Endothelial cell of umbilical vein (primary cell): ENCODE data around the gene NT5M. TPM values are rescaled to one million over a fixed set of nuclear protein-coding genes. Genes with fewer than 3 reads are reported as not detected.
A peak's percentile ranks its signal among the peaks of the same experiment; 100 is the strongest.

ENCODE experiments used
- BruUV-seq: library from RNA; stranded (reverse); fragments of 400-500 nt; replicated peaks from 2 replicates; lab custom pipeline; 2021; lab: Mats Ljungman, UMichigan
- CTCF ChIA-PET: fragments of 300-600, 350-600 bp; sonication (Branson Sonifier 250); formaldehyde crosslinking; loops from one replicate; lab custom pipeline; 2021; ENCODE audit warnings: antibody characterized with exemption, inconsistent platforms; lab: Charles Lee
- POLR2A ChIA-PET: fragments of 300-600, 350-600 bp; sonication (Branson Sonifier 250); formaldehyde crosslinking; loops from one replicate; lab custom pipeline; 2021; ENCODE audit warnings: antibody characterized with exemption, inconsistent platforms; lab: Charles Lee
- DNase-seq: peaks from one replicate; pipeline ENCODE4 v3.0.0-alpha.2; 2011; ENCODE audit warnings: low read depth, low spot score
- FAIRE-seq: peaks from 2 replicates; lab custom pipeline; 2011; peaks lifted over from hg19 to GRCh38; lab: Jason Lieb, UNC
- H2AFZ ChIP-seq: 2 replicates; pipeline ENCODE4 v1.6.0; 2012; ENCODE audit warnings: low read depth, low read length, control low read depth, inconsistent platforms
- H3K27ac ChIP-seq: 2 replicates; pipeline ENCODE4 v1.5.1; 2011; ENCODE audit warnings: low read depth, mild to moderate bottlenecking, control low read depth, low read length, moderate library complexity; ENCODE audit not compliant: insufficient read depth
- H3K27me3 ChIP-seq, 2 experiments: 2 replicates each; pipeline versions ENCODE4 v1.6.0 to v1.6.1; 2011; ENCODE audit warnings: low read length in 2 of 2, mixed read lengths in 1 of 2; ENCODE audit not compliant: control insufficient read depth in 2 of 2, insufficient read depth in 2 of 2
- H3K36me3 ChIP-seq, 2 experiments: 2 replicates in 1 of 2; 3 replicates in 1 of 2; pipeline ENCODE4 v1.5.1; 2011; ENCODE audit warnings: low read length in 2 of 2, mild to moderate bottlenecking in 1 of 2, moderate library complexity in 1 of 2; ENCODE audit not compliant: control insufficient read depth in 2 of 2, insufficient read depth in 2 of 2; ENCODE audit errors: extremely low read depth in 1 of 2
- H3K4me1 ChIP-seq: 3 replicates; pipeline ENCODE4 v1.5.1; 2011; ENCODE audit warnings: mild to moderate bottlenecking, low read length; ENCODE audit not compliant: control insufficient read depth, insufficient read depth; ENCODE audit errors: extremely low read depth
- H3K4me2 ChIP-seq: 2 replicates; pipeline ENCODE4 v1.6.1; 2011; ENCODE audit warnings: low read length, control low read depth, mixed read lengths; ENCODE audit not compliant: insufficient read depth
- H3K4me3 ChIP-seq, 3 experiments: fragments of 200-600 bp in 1 of 3; sonication (generic), shearing (Covaris generic) in 1 of 3; replicated peaks in 1 of 3; 2 replicates each; pipeline ENCODE4 v1.5.1; 2011 to 2016; ENCODE audit warnings: control low read depth in 3 of 3, low read length in 3 of 3, mild to moderate bottlenecking in 2 of 3, inconsistent platforms in 1 of 3, low read depth in 1 of 3, moderate library complexity in 1 of 3; ENCODE audit not compliant: insufficient read depth in 1 of 3
- H3K79me2 ChIP-seq: 2 replicates; pipeline ENCODE4 v1.6.0; 2012; ENCODE audit warnings: low read length, inconsistent platforms; ENCODE audit not compliant: control insufficient read depth, insufficient read depth
- H3K9ac ChIP-seq: replicated peaks from 2 replicates; pipeline ENCODE3; 2011; ENCODE audit warnings: low read length, control low read depth; ENCODE audit not compliant: insufficient read depth; ENCODE audit errors: extremely low read depth
- H3K9me1 ChIP-seq: replicated peaks from 3 replicates; pipeline ENCODE4 v1.6.0; 2011; ENCODE audit warnings: mild to moderate bottlenecking, low read length; ENCODE audit not compliant: control insufficient read depth, insufficient read depth; ENCODE audit errors: extremely low read depth
- H3K9me3 ChIP-seq: replicated peaks from 2 replicates; pipeline ENCODE4 v1.5.1; 2012; ENCODE audit warnings: low read length, inconsistent platforms; ENCODE audit not compliant: control insufficient read depth, insufficient read depth
- H4K20me1 ChIP-seq: replicated peaks from 2 replicates; pipeline ENCODE3; 2011; ENCODE audit warnings: mild to moderate bottlenecking, low read length; ENCODE audit not compliant: control insufficient read depth, insufficient read depth; ENCODE audit errors: extremely low read depth
- CTCF ChIP-seq, 2 donors: IDR thresholded peaks; 1 replicate in 1 of 2; 2 replicates in 1 of 2; pipeline ENCODE4 v1.5.1; 2011; ENCODE audit warnings: low read length in 2 of 2, mild to moderate bottlenecking in 2 of 2, moderate library complexity in 2 of 2, control low read depth in 1 of 2, inconsistent platforms in 1 of 2, low read depth in 1 of 2; ENCODE audit not compliant: insufficient read depth in 1 of 2; ENCODE audit errors: extremely low read depth in 1 of 2
- FOS ChIP-seq: IDR thresholded peaks from 2 replicates; pipeline ENCODE4 v1.6.1; 2011; ENCODE audit warnings: mild to moderate bottlenecking, low read length, moderate library complexity, borderline replicate concordance; ENCODE audit not compliant: insufficient read depth
- GATA2 ChIP-seq: IDR thresholded peaks from 2 replicates; pipeline ENCODE4 v1.7.0; 2011; ENCODE audit warnings: low read depth, mild to moderate bottlenecking, moderate library complexity, mixed read lengths, low read length; ENCODE audit not compliant: insufficient read length, insufficient read depth
- JUN ChIP-seq: IDR thresholded peaks from 2 replicates; pipeline ENCODE4 v1.6.1; 2011; ENCODE audit warnings: borderline replicate concordance, low read depth; ENCODE audit not compliant: insufficient read length, insufficient read depth
- MAX ChIP-seq: IDR thresholded peaks from 2 replicates; pipeline ENCODE4 v1.6.1; 2011; ENCODE audit not compliant: insufficient read depth, insufficient read length
- MYC ChIP-seq: IDR thresholded peaks from one replicate; pipeline ENCODE4 v1.6.1; 2011; ENCODE audit warnings: mild to moderate bottlenecking, low read depth, low read length
- POLR2A ChIP-seq: IDR thresholded peaks from 2 replicates; pipeline ENCODE4 v1.6.1; 2012; ENCODE audit warnings: low read depth, mild to moderate bottlenecking, control low read depth, low read length
- POLR2AphosphoS5 ChIP-seq: IDR thresholded peaks from 2 replicates; pipeline ENCODE4 v1.6.1; 2012; ENCODE audit warnings: low read depth, mild to moderate bottlenecking, control low read depth, low read length, moderate library complexity; ENCODE audit not compliant: insufficient read depth
- dilution Hi-C: fragments of 300-500 bp; cut with MboI; formaldehyde crosslinking; loops from one replicate; pipeline ENCODE4 v1.15.0; 2019; ENCODE audit warnings: low sequenced_read_pairs; ENCODE audit not compliant: extremely low pct_ligation_motif_present
- intact Hi-C: fragments of 100-400 bp; cut with micrococcal nuclease; formaldehyde crosslinking; loops from one replicate; pipeline ENCODE4 v1.10.0; 2022
- polyA plus RNA-seq, 4 experiments: library from polyadenylated mRNA; depleted of rRNA in 3 of 4; stranded (reverse) in 3 of 4; unstranded in 1 of 4; fragments of >200 nt; gene quantifications; 2 replicates each; pipeline versions ENCODE4 v1.2.1 to v1.2.3, GENCODE V29; 2011 to 2012; ENCODE audit warnings: missing spikeins in 1 of 4
- total RNA-seq: library from RNA; stranded (reverse); gene quantifications from 2 replicates; pipeline ENCODE4 v1.2.3, GENCODE V29; 2021

NT5M gene
- total and polyA plus RNA-seq, 2 donors (not counting 3 experiments of a cell fraction or from before 2014, with no cell fraction given) = 0.91 to 3.0 TPM

GRCh38 chr17:17313350-17313991 is 10.3 kb downstream of the NT5M start:
- Histone ChIP-seq H3K4me2 (no peak overlapping the region), H3K27me3 (no peaks in the 10 kb centered on the region), H2AFZ (peak overlapping the region; percentile 36), H3K9me3 (no peaks in the 10 kb centered on the region), H3K4me1 (peaks cover 4% of the 10 kb centered on the region), H3K27ac (no peak overlapping the region), H3K4me3 (no peak overlapping the region), H3K79me2 (no peaks in the 10 kb centered on the region), H4K20me1 (no peaks in the 10 kb centered on the region), H3K9me1 (no peaks in the 10 kb centered on the region), H3K9ac (no peak overlapping the region), H3K36me3 (no peaks in the 10 kb centered on the region)
- FAIRE-seq (peak; percentile 61), DNase-seq (peak; percentile 16)
- no TSS peak for BruUV-seq
- dilution Hi-C loops = no loop called here
- TF ChIP-seq CTCF (IDR thresholded peaks at IDR 0.05; ENCODE audit: extremely low read depth in 1 of 2, insufficient read depth in 1 of 2, low read depth in 1 of 2, low read length in 2 of 2) (peak; percentile 19 to 21), MAX (no peak)
- ChIA-PET POLR2A (no interaction called here), CTCF (no interaction called here)
- intact Hi-C loops = loop anchor here (1.0 to 10.0 kb wide), 3 partner anchors 77 to 309 kb away; partner anchors contain the start of gene FLCN

GRCh38 chr17:17314501-17315071 is 11.4 kb downstream of the NT5M start:
- Histone ChIP-seq H3K27ac (no peak overlapping the region), H3K36me3 (no peaks in the 10 kb centered on the region), H3K27me3 (no peaks in the 10 kb centered on the region), H3K4me2 (no peak overlapping the region), H4K20me1 (no peaks in the 10 kb centered on the region), H3K4me1 (peaks cover 4% of the 10 kb centered on the region), H3K9me3 (no peaks in the 10 kb centered on the region), H3K4me3 (no peak overlapping the region), H2AFZ (peak overlapping the region; percentile 65), H3K9me1 (no peaks in the 10 kb centered on the region), H3K79me2 (no peaks in the 10 kb centered on the region), H3K9ac (no peak overlapping the region)
- ChIA-PET CTCF (no interaction called here), POLR2A (no interaction called here)
- dilution Hi-C loops = no loop called here
- intact Hi-C loops = loop anchor here (10.0 kb wide), 1 partner anchor 310 kb away; no protein-coding TSS in a partner anchor
- no peak for TF ChIP-seq POLR2A
- no peak for TF ChIP-seq JUN
- TF ChIP-seq GATA2 = no peak
- TF ChIP-seq MYC = no peak
- TF ChIP-seq CTCF (IDR thresholded peaks at IDR 0.05; ENCODE audit: extremely low read depth in 1 of 2, insufficient read depth in 1 of 2, low read depth in 1 of 2, low read length in 2 of 2) = no peak
- no peak for TF ChIP-seq POLR2AphosphoS5
- no peak for TF ChIP-seq FOS
- no peak for TF ChIP-seq MAX
- DNase-seq (peak; percentile 32), FAIRE-seq (no peak)
- BruUV-seq = no TSS peak
